ENCODE measurements around the gene KRT28. TPM values are rescaled to one million over a fixed set of nuclear protein-coding genes. Genes with fewer than 3 reads are reported as not detected.

KRT28 gene
- polyA plus RNA-seq, 3 donors, result not detected

DNA sequence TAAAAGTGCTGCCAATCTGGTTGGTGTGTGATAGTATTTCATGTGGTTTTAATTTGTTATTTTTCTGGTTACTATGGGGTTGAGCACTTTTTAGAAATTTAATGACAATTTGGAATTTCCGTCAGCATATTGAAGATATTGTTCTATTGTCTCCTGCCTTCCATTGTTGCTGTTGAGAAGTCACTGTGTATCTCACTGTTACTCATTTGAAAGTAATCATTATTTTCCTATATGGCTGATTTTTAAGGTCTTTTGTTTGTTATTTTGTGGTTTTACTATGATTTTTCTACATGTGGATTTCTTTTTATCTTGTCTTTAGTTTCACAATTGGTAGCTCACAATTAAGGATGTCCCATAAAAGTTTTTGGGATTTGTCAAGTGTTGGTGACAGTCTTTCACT lies 36.0 kb downstream of the KRT28 start:
- peak overlapping the region in 1 of 2 donors; percentile 18 for H3K4me3 Mint-ChIP-seq
- no peak overlapping the region for H3K4me3 ChIP-seq (replicated peaks in 1 of 3; ENCODE audit: low read depth in 2 of 3, low read length in 3 of 3)
- H4K20me1 ChIP-seq (ENCODE audit: insufficient read depth, low read length), result no peaks in the 10 kb centered on the region
- no peak overlapping the region for H3K27ac Mint-ChIP-seq
- no CpG with 5 or more reads among the region's 1 CpG for WGBS (ENCODE audit: insufficient coverage)
- H3K36me3 Mint-ChIP-seq, result no peaks in the 10 kb centered on the region
- no peaks in the 10 kb centered on the region for H3K4me1 Mint-ChIP-seq
- H3K4me1 ChIP-seq (ENCODE audit: control insufficient read depth in 1 of 2, insufficient read depth in 2 of 2, low read length in 2 of 2), result no peaks in the 10 kb centered on the region
- H3K27me3 Mint-ChIP-seq (ENCODE audit: low read depth in 3 of 3), result peaks cover 2 to 10% (median 9%) of the 10 kb centered on the region in 3 donors
- no peaks in the 10 kb centered on the region for H3K79me2 ChIP-seq (ENCODE audit: insufficient read depth, low read length)
- H3K9me3 ChIP-seq (replicated peaks in 1 of 2; ENCODE audit: control insufficient read depth in 1 of 2, insufficient read depth in 1 of 2, low read length in 2 of 2), result peaks cover 21 to 56% of the 10 kb centered on the region in 2 donors
- no peak overlapping the region for H3K4me2 ChIP-seq (replicated peaks; ENCODE audit: extremely low read depth, low read length, poor library complexity, severe bottlenecking)
- TF ChIP-seq, protein P1, sequence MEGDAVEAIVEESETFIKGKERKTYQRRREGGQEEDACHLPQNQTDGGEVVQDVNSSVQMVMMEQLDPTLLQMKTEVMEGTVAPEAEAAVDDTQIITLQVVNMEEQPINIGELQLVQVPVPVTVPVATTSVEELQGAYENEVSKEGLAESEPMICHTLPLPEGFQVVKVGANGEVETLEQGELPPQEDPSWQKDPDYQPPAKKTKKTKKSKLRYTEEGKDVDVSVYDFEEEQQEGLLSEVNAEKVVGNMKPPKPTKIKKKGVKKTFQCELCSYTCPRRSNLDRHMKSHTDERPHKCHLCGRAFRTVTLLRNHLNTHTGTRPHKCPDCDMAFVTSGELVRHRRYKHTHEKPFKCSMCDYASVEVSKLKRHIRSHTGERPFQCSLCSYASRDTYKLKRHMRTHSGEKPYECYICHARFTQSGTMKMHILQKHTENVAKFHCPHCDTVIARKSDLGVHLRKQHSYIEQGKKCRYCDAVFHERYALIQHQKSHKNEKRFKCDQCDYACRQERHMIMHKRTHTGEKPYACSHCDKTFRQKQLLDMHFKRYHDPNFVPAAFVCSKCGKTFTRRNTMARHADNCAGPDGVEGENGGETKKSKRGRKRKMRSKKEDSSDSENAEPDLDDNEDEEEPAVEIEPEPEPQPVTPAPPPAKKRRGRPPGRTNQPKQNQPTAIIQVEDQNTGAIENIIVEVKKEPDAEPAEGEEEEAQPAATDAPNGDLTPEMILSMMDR (IDR thresholded peaks at IDR 0.05), result no peak
- H3K27ac ChIP-seq (ENCODE audit: low read depth in 1 of 2, low read length in 2 of 2), result no peak overlapping the region
- H3K9ac ChIP-seq (ENCODE audit: insufficient read depth, low read length, poor library complexity, severe bottlenecking), result no peak overlapping the region
- intact Hi-C loops (cut with micrococcal nuclease), result no loop called here
- no peak overlapping the region for H2AFZ ChIP-seq (ENCODE audit: insufficient read depth, low read depth, low read length, poor library complexity, severe bottlenecking)
- no peaks in the 10 kb centered on the region for H3K36me3 ChIP-seq (replicated peaks in 1 of 2; ENCODE audit: control insufficient read depth in 1 of 2, insufficient read depth in 2 of 2, low read length in 2 of 2)
- H3K9me3 Mint-ChIP-seq, result peaks cover 32 to 58% (median 49%) of the 10 kb centered on the region in 7 donors
- H3K27me3 ChIP-seq (ENCODE audit: control insufficient read depth in 2 of 2, insufficient read depth in 2 of 2, low read length in 2 of 2), result peaks cover 0 to 7% of the 10 kb centered on the region in 2 donors
- no peak for DNase-seq

DNA sequence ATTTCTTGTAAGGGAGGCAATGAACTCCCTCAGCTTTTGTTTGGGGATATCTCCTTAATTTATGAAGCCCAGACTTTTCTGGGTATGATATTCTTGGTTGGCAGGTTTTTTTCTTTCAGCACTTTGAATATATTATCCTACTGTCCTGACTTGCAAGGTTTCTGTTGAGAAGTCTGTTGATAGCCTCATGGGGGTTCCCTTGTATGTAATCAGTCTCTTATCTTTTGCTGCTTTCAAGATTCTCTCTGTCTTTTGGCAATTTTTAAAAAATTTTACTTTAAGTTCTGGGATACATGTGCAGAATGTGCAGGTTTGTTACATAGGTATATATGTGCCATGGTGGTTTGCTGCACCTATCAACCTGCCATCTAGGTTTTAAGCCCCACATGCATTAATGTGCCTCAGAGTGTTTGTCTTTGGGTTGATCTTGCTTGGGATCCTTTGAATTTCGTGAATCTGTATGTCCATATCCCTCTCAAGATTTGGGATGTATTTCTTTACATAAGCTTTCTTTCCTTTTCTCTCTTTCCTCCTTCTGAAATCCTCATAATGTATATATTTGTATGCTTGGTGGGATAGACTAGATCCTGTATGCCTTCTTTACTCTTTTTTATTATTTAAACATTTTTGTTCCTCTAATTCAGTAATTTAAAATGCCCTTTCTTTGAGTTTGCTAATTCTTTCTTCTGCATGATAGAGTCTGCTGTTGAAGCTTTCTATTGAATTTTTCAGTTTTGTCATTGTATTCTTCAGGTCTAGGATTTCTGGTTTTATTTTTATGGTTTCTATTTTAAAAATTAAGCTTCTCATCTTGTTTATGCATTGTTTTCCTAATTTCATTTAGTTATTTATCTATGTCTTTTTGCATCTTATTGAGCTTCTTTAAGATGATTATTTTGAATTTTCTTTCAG lies 39.4 kb downstream of the KRT28 start:
- H3K27me3 Mint-ChIP-seq (ENCODE audit: low read depth in 3 of 3), result peaks cover 7 to 22% (median 9%) of the 10 kb centered on the region in 3 donors
- WGBS (ENCODE audit: insufficient coverage), result no CpG with 5 or more reads among the region's 1 CpG
- Histone ChIP-seq H3K9me3 (replicated peaks in 1 of 2; ENCODE audit: control insufficient read depth in 1 of 2, insufficient read depth in 1 of 2, low read length in 2 of 2) (peaks cover 21 to 56% of the 10 kb centered on the region in 2 donors), H3K9ac (ENCODE audit: insufficient read depth, low read length, poor library complexity, severe bottlenecking) (no peak overlapping the region), H4K20me1 (ENCODE audit: insufficient read depth, low read length) (no peaks in the 10 kb centered on the region), H3K4me2 (replicated peaks; ENCODE audit: extremely low read depth, low read length, poor library complexity, severe bottlenecking) (no peak overlapping the region), H3K4me1 (ENCODE audit: control insufficient read depth in 1 of 2, insufficient read depth in 2 of 2, low read length in 2 of 2) (no peaks in the 10 kb centered on the region), H3K27me3 (ENCODE audit: control insufficient read depth in 2 of 2, insufficient read depth in 2 of 2, low read length in 2 of 2) (no peaks in the 10 kb centered on the region), H3K79me2 (ENCODE audit: insufficient read depth, low read length) (no peaks in the 10 kb centered on the region), H3K27ac (ENCODE audit: low read depth in 1 of 2, low read length in 2 of 2) (no peak overlapping the region), H2AFZ (ENCODE audit: insufficient read depth, low read depth, low read length, poor library complexity, severe bottlenecking) (no peak overlapping the region), H3K4me3 (replicated peaks in 1 of 3; ENCODE audit: low read depth in 2 of 3, low read length in 3 of 3) (no peak overlapping the region), H3K36me3 (replicated peaks in 1 of 2; ENCODE audit: control insufficient read depth in 1 of 2, insufficient read depth in 2 of 2, low read length in 2 of 2) (no peaks in the 10 kb centered on the region)
- intact Hi-C loops (cut with micrococcal nuclease), result no loop called here
- H3K36me3 Mint-ChIP-seq, result no peaks in the 10 kb centered on the region
- peaks cover 40 to 67% (median 56%) of the 10 kb centered on the region in 7 donors for H3K9me3 Mint-ChIP-seq
- TF ChIP-seq, protein P1 (IDR thresholded peaks at IDR 0.05), result no peak
- H3K27ac Mint-ChIP-seq, result no peak overlapping the region
- DNase-seq, result no peak
- no peak overlapping the region for H3K4me3 Mint-ChIP-seq
- H3K4me1 Mint-ChIP-seq, result no peaks in the 10 kb centered on the region

Measured in CD14-positive monocyte (primary cell).